AG09319 (cell line): Measurements from ENCODE around the gene FKBP5.

Experiments
- DNase-seq: peaks from one replicate; pipeline ENCODE4 v3.0.0-alpha.2; 2010; ENCODE audit warnings: low read depth; ENCODE audit errors: extremely low read depth
- TF ChIP-seq, protein P1 (sequence below): IDR thresholded peaks from 2 replicates; pipeline ENCODE4 v1.5.1; 2011; ENCODE audit warnings: low read depth, mild to moderate bottlenecking, inconsistent platforms, low read length, moderate library complexity

FKBP5 gene

GRCh38 chr6:35719830-35720733 lies 31.4 kb upstream of the FKBP5 start:
- TF ChIP-seq, protein P1, sequence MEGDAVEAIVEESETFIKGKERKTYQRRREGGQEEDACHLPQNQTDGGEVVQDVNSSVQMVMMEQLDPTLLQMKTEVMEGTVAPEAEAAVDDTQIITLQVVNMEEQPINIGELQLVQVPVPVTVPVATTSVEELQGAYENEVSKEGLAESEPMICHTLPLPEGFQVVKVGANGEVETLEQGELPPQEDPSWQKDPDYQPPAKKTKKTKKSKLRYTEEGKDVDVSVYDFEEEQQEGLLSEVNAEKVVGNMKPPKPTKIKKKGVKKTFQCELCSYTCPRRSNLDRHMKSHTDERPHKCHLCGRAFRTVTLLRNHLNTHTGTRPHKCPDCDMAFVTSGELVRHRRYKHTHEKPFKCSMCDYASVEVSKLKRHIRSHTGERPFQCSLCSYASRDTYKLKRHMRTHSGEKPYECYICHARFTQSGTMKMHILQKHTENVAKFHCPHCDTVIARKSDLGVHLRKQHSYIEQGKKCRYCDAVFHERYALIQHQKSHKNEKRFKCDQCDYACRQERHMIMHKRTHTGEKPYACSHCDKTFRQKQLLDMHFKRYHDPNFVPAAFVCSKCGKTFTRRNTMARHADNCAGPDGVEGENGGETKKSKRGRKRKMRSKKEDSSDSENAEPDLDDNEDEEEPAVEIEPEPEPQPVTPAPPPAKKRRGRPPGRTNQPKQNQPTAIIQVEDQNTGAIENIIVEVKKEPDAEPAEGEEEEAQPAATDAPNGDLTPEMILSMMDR: no peak
- no peak for DNase-seq

- DNase-seq: no peak
- TF ChIP-seq, protein P1: no peak
These were observed 30.7 kb upstream of the FKBP5 start for GRCh38 chr6:35719404-35719829.

DNA sequence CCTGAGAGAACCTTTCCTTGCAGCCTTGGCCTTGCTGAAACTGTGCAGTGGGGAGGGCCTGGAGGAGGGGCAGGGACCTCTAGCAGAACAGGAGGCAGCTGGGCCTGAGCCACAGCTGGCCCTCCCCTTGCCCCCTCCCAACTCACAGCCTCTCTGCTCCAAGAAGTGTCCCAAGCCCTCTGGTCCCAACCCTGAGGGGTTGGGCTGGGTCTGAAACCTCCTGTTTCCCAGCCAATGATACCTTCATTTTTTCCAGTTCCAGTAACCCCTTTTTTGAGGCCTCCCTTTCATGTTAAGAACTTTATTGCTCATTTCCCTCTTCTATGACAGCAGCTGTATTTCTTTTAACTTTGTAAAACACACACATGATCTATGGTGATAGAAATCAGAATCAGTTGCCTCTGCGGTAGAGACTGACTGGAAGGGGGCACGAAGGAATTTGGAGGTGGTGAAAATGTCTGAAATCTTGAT lies 30.2 kb upstream of the FKBP5 start:
- DNase-seq: no peak
- TF ChIP-seq, protein P1: no peak

GRCh38 chr6:35718375-35718736 lies 29.6 kb upstream of the FKBP5 start:
- TF ChIP-seq, protein P1: no peak
- no peak for DNase-seq

- DNase-seq: no peak
- TF ChIP-seq, protein P1: no peak
These were observed 29.0 kb upstream of the FKBP5 start for GRCh38 chr6:35717449-35718374.

DNA sequence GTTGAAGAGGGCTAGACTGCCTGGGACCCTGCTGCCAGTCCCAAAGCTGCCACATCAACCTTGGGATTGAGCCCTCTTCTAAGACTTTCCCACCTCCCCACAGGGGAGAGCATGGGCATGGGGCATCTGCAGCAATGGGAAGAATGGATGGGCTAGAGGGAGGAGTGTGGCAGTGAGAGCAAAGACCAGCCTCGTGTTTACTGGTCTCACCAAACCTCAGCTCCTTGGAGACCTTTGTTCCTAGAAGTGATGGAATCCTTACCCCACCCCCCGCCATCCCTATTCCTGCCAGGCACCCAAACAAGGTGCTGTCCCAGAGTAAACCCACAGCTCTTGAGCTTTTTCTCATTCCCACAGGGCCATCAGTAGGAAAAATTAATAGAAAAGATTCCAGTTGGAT lies 28.1 kb upstream of the FKBP5 start:
- DNase-seq: no peak
- TF ChIP-seq, protein P1: no peak
